A172 (cell line): ENCODE results near the gene PKNOX1. TPM values are rescaled to one million over a fixed set of nuclear protein-coding genes. Genes with fewer than 3 reads are reported as not detected.
A peak's percentile ranks its signal among the peaks of the same experiment; 100 is the strongest.
"Not testable (repeated sequence)": the region's sequence is repeated elsewhere in the genome, so short reads cannot be mapped to it uniquely, and the experiment has no call there.

Experiments used
- DNase-seq: peaks from one replicate; pipeline ENCODE4 v3.0.0-alpha.2; 2015; ENCODE audit warnings: low spot score
- total RNA-seq: library from RNA; depleted of rRNA; stranded (reverse); fragments of >200 nt; shearing (Covaris generic); gene quantifications from 2 replicates; pipeline ENCODE4 v1.2.3, GENCODE V29; 2014

Gene PKNOX1
- total RNA-seq, 1 experiment from 2014 or later, result 17.3 TPM

DNA sequence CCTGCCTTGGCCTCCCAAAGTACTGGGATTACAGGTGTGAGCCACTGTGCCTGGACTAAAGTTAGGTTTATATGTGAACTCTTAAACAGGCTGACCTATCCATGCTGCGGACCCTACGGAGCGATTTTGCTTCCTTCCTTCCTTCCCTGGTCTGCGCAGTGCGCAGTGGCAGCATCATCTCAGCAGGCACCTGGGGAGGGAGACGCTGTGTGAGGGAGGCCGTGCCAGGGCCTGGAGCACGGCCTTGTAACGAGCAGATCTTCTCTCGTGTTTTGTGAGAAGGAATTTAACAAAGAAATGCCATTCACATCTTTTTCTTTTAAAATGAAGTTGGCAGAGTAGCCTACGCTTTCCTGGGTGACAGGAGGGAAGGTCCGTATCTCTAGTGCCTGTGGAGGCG is 45.8 kb downstream of the PKNOX1 start:
- no peak for DNase-seq

DNA sequence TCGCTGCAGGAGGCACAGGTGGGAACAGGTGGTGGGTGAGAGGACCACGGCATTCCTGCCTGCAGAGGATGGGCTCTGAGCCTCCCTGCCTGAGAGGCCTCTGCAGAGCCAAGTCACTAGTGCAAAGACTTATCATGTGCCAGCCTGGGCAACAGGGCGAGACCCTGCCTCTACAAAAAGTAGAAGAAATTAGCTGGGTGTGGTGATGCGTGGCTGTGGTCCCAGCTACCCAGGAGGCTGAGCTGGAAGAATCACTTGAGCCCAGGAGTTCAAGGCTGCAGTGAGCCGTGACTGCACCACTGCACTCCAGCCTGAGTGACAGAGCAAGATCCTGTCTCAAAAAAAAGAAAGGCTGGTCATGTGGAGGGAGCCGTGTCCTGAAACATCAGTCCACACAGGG is 46.4 kb downstream of the PKNOX1 start:
- no peak for DNase-seq

DNA sequence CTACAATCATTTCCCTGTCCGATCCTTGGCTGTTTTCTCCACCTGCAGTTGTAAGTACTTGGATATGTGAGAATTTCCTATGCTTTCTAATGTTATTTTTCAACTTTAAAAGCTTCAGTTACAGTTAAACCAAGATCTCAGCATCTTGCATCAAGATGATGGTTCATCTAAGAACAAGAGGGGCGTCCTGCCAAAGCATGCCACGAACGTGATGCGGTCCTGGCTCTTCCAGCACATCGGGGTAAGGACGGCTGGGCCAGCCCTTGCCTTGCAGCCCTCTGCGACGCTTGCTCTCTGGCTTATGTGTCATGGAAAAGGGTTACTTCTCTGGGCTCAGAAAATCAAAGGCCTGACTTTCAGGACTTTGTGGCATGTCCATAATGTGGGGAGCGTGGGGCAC is 46.8 kb downstream of the PKNOX1 start:
- DNase-seq, result no peak

DNA sequence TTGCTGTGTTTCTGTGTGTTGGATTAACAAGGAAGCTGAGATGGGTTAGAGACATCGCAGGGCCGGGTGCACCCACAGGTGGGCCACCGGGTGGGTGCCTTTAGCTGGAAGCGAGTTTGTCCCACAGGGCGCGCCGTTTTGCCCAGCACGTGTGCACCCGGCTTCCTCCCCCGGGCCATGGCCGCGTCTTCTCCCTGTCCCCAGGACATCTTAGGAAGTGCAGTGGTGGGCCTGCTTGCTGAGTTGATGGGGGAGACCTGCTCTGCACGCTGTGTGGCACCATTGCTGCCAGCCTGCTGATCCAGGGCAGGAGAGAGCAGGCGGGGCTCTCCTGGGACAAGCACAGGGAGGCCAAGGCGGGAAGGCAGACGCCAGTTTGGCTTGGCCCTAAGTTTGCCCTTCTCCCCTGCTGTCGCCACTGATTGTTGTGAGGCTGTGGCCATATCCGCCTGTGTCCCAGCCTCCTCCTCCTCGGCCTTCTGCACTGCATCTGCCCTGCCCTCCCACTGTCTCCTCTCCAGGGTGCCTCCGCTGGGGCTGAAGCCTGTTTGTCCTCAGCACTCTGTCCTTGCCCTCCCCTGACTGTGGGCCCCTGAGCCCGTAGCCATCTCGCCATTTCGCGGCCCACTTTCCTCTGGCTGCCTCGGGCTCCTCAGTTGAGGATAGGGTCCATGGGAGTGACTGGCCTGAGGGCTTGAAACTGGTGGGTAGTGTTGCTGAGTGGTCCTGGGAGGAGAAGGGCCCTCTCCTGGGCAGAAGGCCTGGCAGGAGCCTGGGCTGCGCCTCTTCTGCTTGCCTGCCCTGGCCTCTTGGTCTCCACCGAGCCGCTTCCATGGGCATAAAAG is 47.6 kb downstream of the PKNOX1 start:
- no peak for DNase-seq

DNA sequence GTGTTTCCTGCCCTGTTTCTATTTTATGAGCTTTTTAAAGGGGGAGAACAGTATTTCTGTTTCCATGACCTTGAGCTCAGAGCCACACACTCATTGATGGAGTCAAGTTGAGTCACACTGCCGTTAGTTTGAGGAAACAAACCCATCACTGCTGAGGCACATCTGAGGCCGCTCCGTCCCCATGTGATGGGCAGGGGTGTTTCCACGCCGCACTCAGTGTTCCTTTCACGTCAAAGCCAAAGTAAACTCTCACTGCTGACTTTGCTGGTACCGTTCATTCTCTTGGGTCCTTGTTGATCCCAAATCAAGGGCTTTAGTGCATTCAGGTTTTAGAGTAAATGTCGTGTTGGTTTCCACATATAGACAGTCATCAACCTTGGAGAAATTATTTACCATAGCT is 48.8 kb downstream of the PKNOX1 start:
- DNase-seq, result no peak

DNA sequence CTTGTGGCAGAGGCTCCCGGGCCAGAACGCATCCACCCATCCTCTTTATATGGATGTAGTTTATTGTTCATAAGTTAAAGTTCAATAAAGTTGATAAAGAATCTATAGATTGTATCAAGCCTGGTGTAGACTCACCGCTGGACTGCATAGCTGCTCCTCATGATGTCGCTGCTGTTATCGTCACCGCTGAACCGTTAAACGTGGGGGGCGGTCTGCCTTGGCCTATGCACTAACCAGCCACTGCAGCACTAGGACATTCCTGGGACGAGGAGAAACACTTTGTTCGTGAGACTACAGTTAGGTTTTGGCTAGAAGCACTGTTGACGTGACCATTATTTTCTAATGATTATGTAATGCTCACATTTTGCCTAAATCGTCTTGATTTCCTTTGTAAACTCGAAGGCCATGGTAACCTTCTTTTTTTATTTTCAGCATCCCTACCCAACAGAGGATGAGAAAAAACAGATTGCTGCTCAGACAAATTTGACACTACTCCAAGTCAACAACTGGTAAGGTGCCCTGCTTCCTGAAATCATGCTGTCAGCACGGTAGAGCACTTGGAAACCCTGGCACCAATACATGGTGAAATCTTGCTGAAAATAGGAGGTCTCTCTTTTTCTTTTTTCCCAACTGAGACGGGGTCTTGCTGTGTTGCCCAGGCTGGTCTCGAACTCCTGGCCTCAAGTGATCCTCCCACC is 50.2 kb downstream of the PKNOX1 start:
- no peak for DNase-seq

DNA sequence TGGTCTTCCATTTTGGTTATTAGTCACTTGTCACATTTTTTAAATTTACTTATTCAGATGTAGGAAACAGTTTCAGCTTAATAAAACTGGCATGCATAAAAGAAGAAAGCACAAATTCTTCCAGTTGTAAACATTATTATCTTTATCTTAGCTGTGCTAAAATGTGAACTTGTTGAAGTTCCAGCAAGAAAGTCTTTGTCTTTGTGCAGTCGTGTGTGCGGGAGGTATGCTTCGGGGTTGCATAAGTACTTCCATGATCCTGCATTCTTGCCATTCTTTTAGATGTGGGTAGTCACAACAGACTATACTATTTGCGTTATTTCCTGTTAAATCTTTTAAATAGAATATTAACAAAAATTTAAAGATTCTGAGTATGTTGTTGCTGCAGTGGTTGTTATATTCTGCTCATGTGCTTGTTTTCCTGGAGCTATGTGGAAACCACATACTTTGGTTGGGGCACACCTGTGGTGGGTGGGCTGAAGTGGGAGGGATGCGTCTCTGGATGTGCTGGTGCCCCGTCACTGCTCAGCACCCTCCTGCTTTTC is 51.3 kb downstream of the PKNOX1 start:
- peak; percentile 27 for DNase-seq

DNA sequence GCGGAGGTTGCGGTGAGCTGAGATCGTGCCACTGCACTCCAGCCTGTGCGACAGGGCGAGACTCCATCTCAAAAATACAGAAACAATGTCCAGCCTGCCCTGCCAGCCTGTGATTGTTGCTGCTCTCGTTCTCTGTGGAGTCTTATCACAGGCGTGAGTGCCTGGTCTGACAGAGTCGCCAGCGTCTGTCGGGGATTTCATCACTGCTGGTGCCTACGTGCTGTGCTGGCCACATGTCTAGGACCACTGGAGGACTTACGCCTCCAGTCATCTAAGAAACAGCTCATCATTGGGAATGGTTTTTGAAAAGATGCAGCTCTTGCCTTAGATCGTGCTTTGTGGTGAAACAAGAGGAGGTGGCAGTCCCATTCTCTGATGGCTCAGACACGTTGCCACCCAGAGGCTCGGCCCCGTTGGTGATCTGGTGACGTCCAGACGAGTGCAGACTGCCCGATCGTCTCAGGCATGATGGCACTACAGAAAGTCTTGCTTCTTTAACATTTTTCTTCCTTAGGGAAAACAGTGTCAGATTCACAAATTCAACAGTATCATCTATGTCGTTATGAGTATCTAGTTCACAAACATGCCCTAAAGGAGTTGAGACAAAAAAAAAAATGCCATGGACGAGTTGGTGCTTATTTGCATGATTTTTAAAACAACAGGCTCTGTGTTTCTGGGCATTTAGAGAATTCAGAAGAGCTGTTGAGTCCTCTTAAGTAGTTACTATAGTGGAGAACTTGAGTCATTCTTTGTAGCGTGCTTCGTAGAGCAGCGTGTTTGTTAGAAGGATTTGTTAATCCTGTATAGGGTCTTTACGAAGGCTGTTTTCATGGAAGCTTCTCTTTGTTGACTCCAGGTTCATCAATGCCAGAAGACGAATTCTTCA is 53.7 kb downstream of the PKNOX1 start:
- no peak for DNase-seq

DNA sequence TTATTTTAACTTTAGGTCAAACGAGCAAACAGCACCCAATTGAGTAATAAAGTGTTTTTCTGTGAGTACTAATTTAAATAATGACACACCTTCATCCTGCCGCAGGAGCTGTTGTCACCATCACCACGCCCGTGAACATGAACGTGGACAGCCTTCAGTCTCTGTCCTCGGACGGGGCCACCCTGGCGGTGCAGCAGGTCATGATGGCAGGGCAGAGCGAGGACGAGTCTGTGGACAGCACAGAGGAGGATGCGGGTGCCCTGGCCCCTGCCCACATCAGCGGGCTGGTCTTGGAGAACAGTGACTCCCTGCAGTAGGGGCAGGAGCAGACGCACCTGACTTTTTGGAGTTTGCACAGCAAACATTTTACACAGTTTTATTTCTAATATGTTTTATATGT is 55.4 kb downstream of the PKNOX1 start:
- DNase-seq, result no peak

DNA sequence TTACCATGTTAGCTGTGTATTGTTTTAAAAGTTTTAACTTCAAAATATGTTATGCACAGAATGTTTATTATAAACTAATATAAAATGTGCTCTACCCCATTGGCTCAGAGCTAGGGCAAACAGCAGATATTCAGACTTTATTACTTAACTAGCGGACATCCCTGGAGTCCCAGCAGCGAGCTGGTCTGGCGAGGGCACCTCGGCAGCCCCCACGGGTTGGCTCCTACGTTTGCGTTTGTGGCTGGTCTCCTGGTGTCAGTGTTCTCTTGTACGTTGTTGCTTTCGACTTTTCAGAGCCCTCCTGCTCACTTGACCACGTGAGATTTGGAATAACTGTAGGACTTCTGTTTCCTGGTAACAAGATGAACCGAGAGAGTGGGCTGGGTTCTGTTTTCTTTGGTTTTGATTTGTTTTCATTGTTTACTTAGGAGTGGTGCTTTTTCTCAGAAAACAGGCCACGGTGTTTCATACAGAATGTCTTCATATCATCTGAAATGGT is 56.8 kb downstream of the PKNOX1 start:
- DNase-seq, result no peak

DNA sequence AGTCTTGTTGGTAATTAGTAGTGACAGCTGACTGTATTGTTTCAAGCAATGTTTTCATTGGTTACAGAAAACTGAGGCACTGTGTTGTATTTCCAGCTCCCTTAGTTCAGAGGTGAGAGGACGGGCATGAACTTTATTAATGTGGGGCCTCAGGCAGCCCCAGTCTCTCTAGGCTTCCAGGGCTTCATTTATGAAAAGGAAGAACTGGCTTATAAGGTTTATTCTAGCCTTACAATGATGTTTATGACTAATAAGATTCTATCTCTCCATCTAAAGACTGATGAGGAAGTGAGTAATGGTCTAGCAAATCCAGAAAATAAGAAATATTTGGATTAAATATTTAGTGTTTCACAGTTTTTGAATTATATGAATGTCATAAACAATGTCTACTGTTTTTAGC is 59.7 kb downstream of the PKNOX1 start:
- DNase-seq, result no peak

DNA sequence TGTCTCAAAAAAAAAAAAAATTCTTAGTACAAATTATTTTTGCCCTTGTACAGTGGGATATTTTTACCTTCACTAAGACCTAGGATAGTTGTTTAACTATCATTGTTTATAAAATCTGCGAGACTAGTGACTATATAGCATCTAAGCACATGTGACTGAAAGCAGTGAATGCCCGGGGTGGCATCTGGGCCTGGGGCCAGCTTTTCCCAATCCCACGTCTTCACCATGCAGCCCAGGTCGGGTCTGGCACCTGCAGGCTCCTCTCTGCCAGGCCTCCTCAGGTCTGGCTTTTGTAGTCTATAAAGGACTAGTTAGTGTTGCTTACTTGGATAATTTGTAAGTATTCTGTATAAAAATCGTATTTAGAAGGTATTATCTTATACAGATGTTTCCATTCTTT is 60.5 kb downstream of the PKNOX1 start:
- DNase-seq, result no peak

DNA sequence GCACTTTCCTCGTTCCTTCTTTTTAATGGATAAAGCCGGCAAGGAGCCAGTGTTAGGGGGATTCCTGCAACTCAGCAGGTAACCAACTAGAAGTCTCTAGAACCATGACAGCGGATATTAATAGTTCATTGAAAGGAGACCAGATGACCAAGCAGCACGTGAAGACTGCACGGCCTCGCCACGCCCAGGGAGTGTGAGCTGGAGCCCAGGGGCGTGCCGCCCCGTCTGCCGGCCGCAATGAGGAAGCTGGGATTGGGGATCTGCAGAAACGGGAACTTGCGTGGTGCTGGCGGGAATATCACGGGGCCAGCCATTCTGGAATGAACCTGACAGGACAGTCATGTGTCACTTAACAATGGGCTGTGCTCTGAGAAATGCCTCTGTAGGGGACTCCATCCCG is 62.5 kb downstream of the PKNOX1 start:
- DNase-seq, result not testable (repeated sequence)

DNA sequence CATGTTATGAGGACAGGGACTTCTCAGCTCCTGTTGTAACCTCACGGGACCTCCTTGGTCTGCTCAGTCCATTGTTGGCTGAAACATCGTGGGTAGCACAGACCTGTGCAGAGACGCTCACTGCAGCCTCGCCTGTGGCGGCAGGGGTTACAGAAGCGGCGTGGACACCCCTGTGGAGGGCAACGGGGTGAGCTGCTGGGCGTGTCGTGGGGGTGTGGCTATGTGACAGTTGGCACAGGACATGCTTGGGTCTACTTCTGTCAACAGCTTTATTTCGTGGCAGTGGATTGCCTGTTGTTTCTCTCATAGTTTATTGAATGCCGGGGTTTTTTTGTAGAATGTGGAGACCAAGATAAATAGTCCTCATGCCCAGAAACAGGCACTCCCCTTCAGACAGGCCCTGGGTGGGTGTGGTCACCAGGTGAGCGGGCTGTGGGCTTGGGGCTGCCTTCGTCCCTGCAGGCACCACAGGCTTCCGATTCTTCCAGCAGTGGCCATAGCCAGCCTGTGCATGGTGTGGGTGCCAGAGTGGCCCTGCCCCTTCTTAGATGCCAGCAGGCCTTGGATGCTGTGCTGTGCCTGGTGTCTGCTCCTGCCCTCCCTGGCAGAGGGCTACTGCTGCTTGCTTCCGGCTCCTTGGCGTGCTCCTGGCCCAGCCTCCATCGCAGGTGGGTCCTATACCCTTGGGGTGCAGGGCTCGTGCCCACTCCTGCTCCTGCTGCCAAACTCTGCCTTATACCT is 63.7 kb downstream of the PKNOX1 start:
- not testable (repeated sequence) for DNase-seq

DNA sequence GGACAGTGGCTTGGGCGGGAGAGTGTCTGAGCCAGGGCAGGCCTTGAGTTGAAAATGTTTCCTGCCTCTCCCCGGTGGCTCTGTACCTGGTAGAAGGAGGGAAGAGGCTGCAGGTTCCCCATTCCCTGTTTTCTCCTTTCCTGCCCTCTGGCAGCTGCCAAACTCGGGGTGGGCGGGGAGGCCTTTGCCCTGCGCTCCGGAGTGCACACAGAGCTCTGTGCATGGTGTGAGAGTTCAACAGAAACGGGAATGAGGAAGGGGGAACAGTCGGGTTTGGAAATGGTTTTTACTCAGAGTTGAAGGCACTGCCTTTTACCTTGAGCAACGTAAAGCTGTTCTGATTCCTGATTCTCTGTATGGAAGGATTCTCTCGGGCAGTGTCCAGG is 64.3 kb downstream of the PKNOX1 start:
- DNase-seq, result not testable (repeated sequence)

DNA sequence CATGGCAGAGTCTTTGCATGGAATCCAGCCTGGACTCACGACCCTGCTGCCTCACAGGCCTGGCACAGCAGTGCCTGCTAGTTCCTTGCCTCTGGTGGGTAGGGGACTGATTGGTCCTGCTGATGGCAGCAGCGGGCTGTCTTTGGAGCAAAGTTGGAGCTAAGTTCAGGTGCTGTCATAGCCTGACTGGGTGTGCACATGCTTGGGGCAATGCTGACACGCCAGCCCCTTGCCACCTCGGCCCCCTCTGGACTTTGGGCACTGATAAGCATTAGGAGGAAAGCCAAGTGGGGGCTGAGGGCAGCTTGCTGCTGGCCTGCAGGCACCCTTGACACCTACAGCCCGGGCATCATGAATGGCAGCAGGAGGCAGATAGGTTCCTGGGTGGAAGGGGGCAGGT is 67.8 kb downstream of the PKNOX1 start:
- DNase-seq, result not testable (repeated sequence)

DNA sequence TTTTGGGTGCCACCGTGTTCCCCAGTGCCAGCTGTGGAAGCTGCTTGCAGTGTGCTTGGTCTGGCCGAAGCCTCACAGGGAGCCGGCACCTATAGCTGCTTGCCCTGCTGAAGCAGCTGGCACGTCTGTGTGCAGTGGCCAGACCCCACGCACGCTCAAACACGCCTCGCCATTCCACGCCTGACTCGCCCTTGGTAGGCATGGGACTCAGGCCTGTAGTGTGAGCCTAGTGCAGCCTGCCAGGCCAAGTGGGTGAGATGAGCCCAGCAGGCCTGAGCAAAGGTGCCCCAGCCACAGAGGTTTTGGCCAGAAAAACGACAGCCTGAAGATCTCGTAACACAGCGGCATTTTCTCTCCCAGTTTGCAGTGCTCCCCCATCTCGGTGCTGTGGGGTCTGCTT is 68.9 kb downstream of the PKNOX1 start:
- not testable (repeated sequence) for DNase-seq

DNA sequence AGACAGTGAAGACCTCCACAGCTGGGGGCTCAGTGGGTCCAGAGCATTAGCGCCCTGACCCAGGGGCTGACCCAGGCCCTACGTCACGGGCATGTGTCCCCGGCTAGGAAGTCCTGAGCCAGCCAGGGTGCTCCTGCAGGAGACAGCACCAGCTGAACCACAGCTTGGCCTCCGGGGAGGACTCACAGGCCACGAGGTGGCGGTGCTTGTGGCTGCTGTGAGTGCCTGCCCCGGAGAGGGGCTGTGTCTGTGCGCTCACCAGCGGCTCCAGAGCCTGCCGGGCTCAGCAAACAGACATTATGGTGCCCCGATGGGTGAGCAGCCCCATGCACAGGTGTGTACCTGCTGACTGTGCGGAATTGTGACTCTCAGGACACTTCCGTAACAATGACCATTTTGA is 70.2 kb downstream of the PKNOX1 start:
- not testable (repeated sequence) for DNase-seq

DNA sequence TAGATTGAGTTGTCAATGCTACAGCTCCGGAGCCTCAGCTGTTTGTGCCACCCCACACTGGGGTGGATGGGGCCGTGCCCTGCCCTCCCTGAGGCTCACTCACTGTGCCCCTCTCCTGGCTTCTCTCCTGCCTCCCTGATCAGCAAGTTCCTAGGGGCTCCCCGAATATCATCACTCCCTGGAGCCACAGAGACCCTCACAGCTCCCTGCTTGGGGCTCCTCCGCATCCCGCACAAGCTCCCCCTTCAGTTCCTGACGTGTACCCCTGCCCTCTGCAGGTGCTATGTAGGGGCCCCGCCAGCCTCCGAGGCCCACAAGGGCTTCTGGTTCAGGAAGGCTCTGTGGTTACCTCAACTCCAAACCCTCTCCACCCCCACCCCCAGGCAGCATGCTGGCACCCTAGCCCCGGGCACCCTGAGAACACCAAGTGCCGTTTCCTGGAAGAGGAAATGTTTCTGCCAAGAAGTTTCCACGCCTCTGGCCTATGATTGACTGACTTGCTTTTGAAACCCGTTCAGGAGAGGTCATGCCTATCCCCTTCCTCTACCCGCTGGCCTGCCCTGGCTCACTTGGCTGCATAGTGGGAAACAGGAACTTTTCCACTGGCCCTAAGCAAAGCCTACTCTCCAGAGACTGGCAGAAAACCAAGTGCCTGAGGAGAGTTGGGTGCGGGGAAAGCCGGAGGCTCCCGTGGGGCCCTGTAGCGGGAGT is 71.0 kb downstream of the PKNOX1 start:
- not testable (repeated sequence) for DNase-seq
